HG03066 (cell line): Measurements from ENCODE around the gene BAG1.
A peak's percentile ranks its signal among the peaks of the same experiment; 100 is the strongest.

Source experiments
- ATAC-seq: cut with Tn5 transposase; IDR thresholded peaks from one replicate; pipeline ENCODE4 v1.9.1; 2021; ENCODE audit warnings: low read depth; ENCODE audit not compliant: unreplicated experiment

The BAG1 gene

GRCh38 chr9:33277484-33277883, 13.0 kb upstream of the BAG1 start:
- ATAC-seq: no peak

- no peak for ATAC-seq
These were observed 9.4 kb upstream of the BAG1 start for GRCh38 chr9:33273972-33274328.

- ATAC-seq: no peak
These were observed 8.9 kb upstream of the BAG1 start for GRCh38 chr9:33273266-33273971.

- ATAC-seq: no peak
These were observed 7.6 kb upstream of the BAG1 start for GRCh38 chr9:33272061-33272460.

GRCh38 chr9:33270146-33270545, 5.6 kb upstream of the BAG1 start:
- no peak for ATAC-seq

GRCh38 chr9:33267151-33267767, 2.8 kb upstream of the BAG1 start:
- ATAC-seq: no peak

GRCh38 chr9:33265211-33265865, 830 bp upstream of the BAG1 start:
- no peak for ATAC-seq

GRCh38 chr9:33264003-33264472, 470 bp downstream of the BAG1 start:
- ATAC-seq: peak; percentile 38

GRCh38 chr9:33263131-33264002, 1.1 kb downstream of the BAG1 start:
- ATAC-seq: no peak

GRCh38 chr9:33260372-33260771, 4.1 kb downstream of the BAG1 start:
- no peak for ATAC-seq

- no peak for ATAC-seq
These were observed 7.2 kb downstream of the BAG1 start for GRCh38 chr9:33257276-33257675.

GRCh38 chr9:33256236-33256635, 8.3 kb downstream of the BAG1 start:
- ATAC-seq: no peak

- ATAC-seq: no peak
These were observed 9.0 kb downstream of the BAG1 start for GRCh38 chr9:33255471-33255870.

- ATAC-seq: no peak
These were observed 9.5 kb downstream of the BAG1 start for GRCh38 chr9:33255014-33255413.

- ATAC-seq: no peak
These were observed 10.3 kb downstream of the BAG1 start for GRCh38 chr9:33254211-33254610.

GRCh38 chr9:33250458-33250995, 14.0 kb downstream of the BAG1 start:
- no peak for ATAC-seq

- no peak for ATAC-seq
These were observed 14.5 kb downstream of the BAG1 start for GRCh38 chr9:33249983-33250382.

GRCh38 chr9:33249087-33249658, 15.3 kb downstream of the BAG1 start:
- ATAC-seq: no peak

- ATAC-seq: no peak
These were observed 15.9 kb downstream of the BAG1 start for GRCh38 chr9:33248606-33249005.

GRCh38 chr9:33246269-33246860, 18.1 kb downstream of the BAG1 start:
- no peak for ATAC-seq
